Measurements from ENCODE around the gene EPS15.
"Not testable (repeated sequence)": the region's sequence is repeated elsewhere in the genome, so short reads cannot be mapped to it uniquely, and the experiment has no call there.

The EPS15 gene

DNA sequence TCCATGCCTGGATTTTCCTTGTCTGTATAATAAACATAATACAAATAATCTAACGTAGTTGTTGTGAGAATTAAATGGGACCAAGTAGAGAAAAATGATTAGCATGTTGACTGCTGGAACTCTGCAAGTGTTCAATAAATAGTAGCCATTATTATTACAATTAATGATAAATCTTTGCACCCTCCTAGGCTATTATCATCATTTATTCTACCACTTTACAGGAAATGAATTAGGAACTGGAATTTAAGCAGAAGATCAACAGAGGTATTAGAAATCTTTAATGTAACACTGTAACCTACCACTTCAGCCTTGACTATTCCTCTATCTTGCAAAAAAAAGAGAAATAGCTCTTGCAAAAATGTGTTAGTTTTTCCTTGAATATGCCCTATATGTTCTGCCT is 126.8 kb downstream of the EPS15 start:
- TF ChIP-seq POLR2A (IDR thresholded peaks at IDR 0.05; ENCODE audit: low read length) (no peak), GATA1 (IDR thresholded peaks at IDR 0.05; ENCODE audit: low read depth, low read length) (no peak)
- DNase-seq: no peak

DNA sequence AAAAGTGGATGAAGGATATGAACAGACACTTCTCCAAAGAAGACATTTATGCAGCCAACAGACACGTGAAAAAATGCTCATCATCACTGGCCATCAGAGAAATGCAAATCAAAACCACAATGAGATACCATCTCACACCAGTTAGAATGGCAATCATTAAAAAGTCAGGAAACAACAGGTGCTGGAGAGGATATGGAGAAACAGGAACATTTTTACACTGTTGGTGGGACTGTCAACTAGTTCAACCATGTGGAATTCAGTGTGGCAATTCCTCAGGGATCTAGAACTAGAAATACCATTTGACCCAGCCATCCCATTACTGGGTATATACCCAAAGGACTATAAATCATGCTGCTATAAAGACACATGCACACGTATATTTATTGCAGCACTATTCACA is 128.4 kb downstream of the EPS15 start:
- not testable (repeated sequence) for DNase-seq

DNA sequence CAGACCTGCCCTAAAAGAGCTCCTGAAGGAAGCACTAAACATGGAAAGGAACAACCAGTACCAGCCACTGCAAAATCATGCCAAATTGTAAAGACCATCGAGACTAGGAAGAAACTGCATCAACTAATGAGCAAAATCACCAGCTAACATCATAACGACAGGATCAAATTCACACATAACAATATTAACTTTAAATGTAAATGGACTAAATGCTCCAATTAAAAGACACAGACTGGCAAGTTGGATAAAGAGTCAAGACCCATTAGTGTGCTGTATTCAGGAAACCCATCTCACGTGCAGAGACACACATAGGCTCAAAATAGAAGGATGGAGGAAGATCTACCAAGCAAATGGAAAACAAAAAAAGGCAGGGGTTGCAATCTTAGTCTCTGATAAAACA is 131.8 kb downstream of the EPS15 start:
- not testable (repeated sequence) for DNase-seq

DNA sequence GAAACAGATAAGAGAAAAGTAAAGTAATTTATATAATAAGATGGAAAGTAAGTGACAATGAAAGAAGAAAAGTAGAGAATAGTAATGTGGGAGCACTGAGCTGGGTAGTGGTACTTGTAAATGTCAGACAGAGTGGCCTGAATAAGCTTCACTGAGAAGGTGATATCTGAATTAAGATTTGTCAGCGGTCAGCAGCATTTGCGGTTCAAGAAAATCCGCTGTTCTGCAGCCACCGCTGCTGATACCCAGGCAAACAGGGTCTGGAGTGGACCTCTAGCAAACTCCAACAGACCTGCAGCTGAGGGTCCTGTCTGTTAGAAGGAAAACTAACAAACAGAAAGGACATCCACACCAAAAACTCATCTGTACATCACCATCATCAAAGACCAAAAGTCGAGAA is 132.8 kb downstream of the EPS15 start:
- DNase-seq: not testable (repeated sequence)

DNA sequence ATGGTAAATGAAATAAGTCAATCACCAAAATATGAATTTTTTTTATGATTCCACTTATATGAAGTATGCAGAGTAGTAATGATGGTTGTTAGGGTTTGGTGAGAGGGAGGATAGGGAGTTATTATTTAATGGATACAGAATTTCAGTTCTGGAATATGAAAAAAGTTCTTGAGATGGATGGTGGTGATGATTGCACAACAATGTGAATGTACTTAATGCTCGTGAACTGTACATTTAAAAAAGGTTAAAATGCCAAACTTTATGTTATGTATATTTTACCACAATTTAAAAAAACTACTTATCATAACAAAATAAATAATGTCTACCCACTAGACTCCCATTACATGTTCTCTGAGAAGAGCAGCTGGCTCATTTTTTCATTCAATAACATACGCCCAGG is 133.3 kb downstream of the EPS15 start:
- no peak for DNase-seq

DNA sequence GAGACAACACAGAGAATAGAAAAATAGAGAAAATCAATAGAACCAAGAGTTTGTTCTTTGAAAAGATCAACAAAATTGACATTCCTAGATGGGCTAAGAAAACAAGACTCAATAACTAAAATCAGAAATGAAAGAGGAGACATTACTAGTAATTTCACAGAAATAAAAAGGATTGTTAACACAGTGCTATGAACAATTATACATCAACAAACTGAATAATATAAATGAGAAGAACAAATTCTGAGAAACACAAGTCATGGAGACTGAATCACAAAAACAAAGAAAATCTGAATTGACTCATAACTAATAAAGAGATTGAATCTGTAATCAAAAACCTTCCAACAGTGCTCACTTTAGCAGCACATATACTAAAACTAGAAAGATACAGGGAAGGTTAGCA is 137.1 kb downstream of the EPS15 start:
- no peak for DNase-seq
- no peak for TF ChIP-seq POLR2A (IDR thresholded peaks at IDR 0.05; ENCODE audit: low read length)

More for the DNA sequence above, 133.3 kb downstream of the EPS15 start:
- TF ChIP-seq GATA1 (IDR thresholded peaks at IDR 0.05; ENCODE audit: low read depth, low read length) (no peak), POLR2A (IDR thresholded peaks at IDR 0.05; ENCODE audit: low read length) (no peak)

DNA sequence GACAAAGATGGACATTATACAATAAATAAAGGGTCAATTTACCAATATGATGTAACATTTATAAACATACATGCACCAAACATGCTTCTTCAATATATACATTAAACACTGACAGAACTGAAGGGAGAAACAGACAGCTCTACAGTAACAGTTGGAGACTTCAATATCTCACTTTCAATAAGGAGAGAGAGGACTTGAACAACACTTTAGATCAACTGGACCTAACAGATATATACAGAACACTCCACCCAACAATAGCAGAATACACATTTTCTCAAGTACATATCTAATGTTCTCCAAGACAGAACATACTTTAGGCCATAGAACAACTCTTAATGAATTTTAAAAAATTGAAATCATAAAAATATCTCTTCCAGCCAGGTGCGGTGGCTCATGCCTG is 138.1 kb downstream of the EPS15 start:
- TF ChIP-seq GATA1 (IDR thresholded peaks at IDR 0.05; ENCODE audit: low read depth, low read length): no peak
- no peak for TF ChIP-seq POLR2A (IDR thresholded peaks at IDR 0.05; ENCODE audit: low read length)
- DNase-seq: peak in 1 of 2 experiments; percentile 46

DNA sequence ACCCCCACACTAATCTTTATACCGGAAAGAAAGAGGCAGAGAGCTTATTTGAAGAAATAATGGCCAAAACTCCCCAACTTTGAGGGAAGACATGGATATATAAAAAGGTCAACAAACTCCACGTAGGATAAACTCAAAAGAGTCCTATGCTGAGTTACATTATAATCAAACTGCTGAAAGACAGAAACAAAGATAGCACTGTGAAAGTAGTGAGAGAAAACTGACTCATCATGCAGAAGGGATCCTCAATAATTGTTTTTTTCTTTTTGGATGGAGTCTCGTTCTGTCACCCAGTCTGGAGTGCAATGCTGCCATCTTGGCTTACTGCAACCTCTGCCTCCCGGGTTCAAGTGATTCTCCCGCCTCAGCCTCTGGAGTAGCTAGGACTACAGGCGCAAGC is 140.2 kb downstream of the EPS15 start:
- TF ChIP-seq GATA1 (IDR thresholded peaks at IDR 0.05; ENCODE audit: low read depth, low read length): no peak
- TF ChIP-seq POLR2A (IDR thresholded peaks at IDR 0.05; ENCODE audit: low read length): no peak
- DNase-seq: no peak

DNA sequence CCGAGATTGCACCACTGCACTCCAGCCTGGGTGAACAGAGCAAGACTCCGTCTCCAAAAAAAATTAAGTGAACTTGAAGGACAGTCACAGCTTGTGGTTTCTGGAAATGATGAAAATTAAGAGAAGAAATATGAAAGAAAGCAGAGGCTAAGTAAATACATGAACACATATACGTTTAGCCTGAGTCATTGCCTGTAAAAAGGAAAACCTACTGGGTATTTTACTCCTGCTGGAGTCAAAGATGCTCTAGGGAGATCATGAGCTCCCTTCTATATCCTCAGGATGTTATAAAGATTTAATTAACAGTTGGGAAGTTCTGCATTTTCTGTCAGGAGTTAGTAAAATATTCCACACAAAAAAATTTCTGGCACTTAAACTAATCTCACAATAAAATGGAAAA is 145.2 kb downstream of the EPS15 start:
- no peak for TF ChIP-seq GATA1 (IDR thresholded peaks at IDR 0.05; ENCODE audit: low read depth, low read length)
- no peak for TF ChIP-seq POLR2A (IDR thresholded peaks at IDR 0.05; ENCODE audit: low read length)
- DNase-seq: no peak

DNA sequence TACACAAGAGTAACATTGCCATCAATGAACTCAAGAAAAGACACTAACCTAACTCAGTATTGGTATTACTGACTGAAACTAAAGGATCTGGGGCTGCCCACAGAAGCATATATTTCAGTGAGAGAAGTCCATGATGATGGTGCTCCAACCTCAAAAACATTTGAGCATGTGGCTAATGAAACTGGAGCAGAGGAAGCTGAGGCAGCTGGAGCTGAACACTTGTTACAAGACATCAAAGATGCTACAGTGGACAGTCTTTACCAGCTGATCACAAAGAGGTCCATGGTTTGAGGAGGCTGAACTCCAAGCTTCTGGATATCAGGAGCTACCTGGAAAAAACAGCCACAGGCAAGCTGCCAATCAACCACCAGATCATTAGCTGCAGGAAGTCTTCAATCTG is 146.5 kb downstream of the EPS15 start:
- TF ChIP-seq POLR2A (IDR thresholded peaks at IDR 0.05; ENCODE audit: low read length) (no peak), GATA1 (IDR thresholded peaks at IDR 0.05; ENCODE audit: low read depth, low read length) (no peak)
- DNase-seq: no peak

DNA sequence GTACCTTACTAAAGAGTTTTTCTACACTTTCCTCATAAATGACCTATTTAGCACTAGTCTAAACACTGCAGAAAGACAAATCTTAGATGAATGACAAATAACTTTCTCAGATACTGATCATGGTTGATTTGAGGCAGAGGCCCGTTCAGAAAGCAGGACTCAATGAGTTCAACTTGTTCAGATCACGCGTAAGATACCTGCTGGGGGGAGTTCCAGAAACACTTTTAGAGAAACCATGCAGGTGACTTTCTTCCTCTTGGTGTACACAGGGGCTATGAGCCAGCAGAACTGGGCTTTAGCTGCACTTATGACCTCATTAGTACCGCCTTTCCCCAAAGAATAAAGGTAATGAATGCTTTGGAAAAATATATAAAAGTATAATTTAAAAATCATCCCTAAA is 149.9 kb downstream of the EPS15 start:
- DNase-seq: no peak
- TF ChIP-seq POLR2A (IDR thresholded peaks at IDR 0.05; ENCODE audit: low read length) (no peak), GATA1 (IDR thresholded peaks at IDR 0.05; ENCODE audit: low read depth, low read length) (no peak)

DNA sequence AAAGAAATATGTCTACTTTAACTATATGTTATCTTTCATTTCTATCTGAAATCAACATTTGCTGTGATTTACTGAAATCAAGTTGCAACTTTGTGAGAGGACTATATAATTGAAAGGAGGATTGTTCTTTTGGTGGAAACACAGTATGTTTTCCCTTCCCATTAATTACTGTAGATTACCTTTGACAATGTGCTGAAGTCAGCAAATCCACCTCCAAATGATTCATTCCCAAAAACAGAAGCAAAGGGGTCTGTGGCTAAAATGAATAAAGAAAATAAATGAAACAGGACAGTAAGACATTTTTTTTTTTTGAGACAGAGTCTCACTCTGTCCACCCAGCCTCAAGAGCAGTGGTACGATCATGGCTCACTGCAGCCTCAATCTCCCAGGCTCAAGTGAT is 153.3 kb downstream of the EPS15 start:
- TF ChIP-seq GATA1 (IDR thresholded peaks at IDR 0.05; ENCODE audit: low read depth, low read length) (no peak), POLR2A (IDR thresholded peaks at IDR 0.05; ENCODE audit: low read length) (no peak)
- DNase-seq: no peak

DNA sequence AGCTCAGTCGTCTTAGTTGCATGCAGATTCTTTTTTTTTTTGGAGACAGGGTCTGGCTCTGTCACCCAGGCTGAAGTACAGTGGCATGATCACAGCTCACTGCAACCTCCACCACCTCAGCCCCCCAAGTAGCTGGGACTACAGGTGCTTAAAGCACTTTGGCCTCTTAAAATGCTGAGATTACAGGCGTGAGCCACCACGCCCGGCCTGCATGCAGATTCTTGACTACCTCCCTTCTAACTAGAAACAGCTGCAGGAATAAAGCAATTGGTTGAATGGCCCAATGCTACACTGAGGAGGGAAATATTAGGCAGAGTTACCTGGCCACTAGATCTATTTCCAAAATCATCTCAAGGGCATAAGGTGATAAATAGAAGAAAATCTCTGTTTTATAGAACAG is 159.2 kb downstream of the EPS15 start:
- TF ChIP-seq POLR2A (IDR thresholded peaks at IDR 0.05; ENCODE audit: low read length) (no peak), GATA1 (IDR thresholded peaks at IDR 0.05; ENCODE audit: low read depth, low read length) (no peak)

DNA sequence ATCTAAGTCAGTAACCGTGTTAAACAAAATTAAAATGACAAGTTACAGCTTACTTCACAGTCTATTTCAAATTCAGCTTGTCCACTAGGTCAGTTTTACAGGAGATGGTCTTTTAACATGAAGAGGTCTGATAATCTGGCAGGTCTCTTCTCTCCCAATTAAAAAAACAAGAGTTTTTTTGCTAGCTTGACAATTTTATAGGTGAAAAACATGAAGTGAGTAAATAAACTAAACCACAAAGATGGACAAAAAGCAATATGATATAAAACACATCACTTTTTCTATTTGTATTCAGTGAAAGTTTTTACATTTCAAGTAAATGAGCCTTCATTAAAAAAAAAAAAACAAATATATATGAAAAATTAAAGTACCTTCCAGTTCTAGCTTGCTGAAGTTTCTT is 163.7 kb downstream of the EPS15 start:
- TF ChIP-seq GATA1 (IDR thresholded peaks at IDR 0.05; ENCODE audit: low read depth, low read length): no peak
- no peak for TF ChIP-seq POLR2A (IDR thresholded peaks at IDR 0.05; ENCODE audit: low read length)
- no peak for DNase-seq

More for the DNA sequence above, 159.2 kb downstream of the EPS15 start:
- no peak for DNase-seq

DNA sequence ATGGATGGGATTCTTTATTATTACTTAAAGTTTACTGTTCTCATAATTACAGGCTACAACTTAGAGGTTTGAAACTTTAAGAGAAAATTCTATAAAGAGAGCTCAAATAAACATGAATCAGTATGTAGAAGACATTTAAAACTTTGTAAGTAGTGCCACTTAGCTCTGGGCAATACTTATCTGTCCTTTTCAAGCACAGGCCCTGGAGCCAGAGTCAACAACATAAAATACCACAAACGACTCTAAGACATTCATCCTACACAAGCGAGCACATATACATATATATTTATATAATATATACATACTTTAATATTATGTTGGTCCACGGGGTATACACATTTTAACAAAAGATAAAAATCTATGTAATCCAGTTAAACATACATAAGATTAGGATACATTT is 164.7 kb downstream of the EPS15 start:
- no peak for TF ChIP-seq POLR2A (IDR thresholded peaks at IDR 0.05; ENCODE audit: low read length)
- no peak for TF ChIP-seq GATA1 (IDR thresholded peaks at IDR 0.05; ENCODE audit: low read depth, low read length)
- DNase-seq: no peak

DNA sequence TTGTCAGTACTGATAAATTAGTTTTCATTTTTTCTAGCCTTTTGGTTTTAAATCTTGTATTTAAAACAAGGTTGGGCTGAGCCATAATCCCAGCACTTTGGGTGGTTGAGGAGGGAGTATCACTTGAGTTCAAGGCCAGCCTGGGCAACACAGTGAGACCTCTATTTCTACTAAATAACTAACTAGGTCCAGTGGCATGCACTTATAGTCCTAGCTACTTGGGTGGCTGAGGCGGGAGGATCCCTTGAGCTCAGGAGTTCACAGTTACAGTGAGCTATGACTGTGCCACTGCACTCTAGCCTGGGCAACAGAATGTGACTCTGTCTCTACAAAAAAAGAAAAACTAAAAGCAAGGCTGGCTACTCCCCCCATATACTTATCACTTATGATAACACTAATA is 167.2 kb downstream of the EPS15 start:
- no peak for TF ChIP-seq GATA1 (IDR thresholded peaks at IDR 0.05; ENCODE audit: low read depth, low read length)
- no peak for TF ChIP-seq POLR2A (IDR thresholded peaks at IDR 0.05; ENCODE audit: low read length)
- DNase-seq: no peak

DNA sequence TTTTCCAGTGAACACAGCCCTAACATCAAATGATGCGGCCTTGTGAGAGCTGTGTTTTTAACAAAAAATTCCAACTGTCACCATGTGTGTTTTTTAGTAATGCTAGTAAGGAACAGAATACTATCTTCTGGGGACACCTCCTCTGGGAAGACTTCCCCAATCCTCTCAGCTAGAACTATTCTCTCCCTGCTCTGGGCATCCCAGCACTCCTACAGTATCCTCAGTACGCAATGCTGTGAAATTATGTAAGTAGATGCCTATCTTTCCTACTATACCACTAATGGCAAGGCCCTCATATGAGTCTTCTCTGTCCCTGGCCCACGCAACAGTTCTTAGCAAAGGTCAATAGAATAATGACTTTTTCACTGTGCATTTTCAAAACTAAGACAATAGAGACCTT is 169.2 kb downstream of the EPS15 start:
- no peak for DNase-seq
- TF ChIP-seq POLR2A (IDR thresholded peaks at IDR 0.05; ENCODE audit: low read length) (no peak), GATA1 (IDR thresholded peaks at IDR 0.05; ENCODE audit: low read depth, low read length) (no peak)
